ENCODE measurements around the gene HMGXB4.

HMGXB4 gene

DNA sequence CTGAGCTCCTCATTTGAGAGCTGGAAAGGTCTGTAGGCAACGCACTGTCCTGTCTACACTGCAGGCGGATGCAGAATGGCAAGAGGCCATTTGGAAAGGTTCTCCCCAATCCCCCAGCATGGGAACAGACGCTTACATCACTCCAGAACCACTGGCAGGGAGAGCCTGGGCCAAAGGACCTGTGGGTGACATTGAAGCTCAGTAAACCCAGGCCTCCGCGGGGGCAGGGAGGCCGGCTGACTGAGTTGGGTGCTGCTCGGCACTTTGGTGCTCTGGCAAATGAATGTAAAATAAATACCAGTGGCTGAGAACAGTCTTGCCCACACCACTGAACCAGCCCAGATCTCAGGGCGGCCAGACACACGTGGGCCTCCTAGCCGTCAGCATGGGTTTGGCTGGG is 64.8 kb downstream of the HMGXB4 start:
- TF ChIP-seq CTCF (IDR thresholded peaks at IDR 0.05; ENCODE audit: borderline replicate concordance, insufficient read depth, low read depth, low read length): no peak
- no peak overlapping the region for H3K4me3 ChIP-seq (ENCODE audit: low read depth, low read length)

DNA sequence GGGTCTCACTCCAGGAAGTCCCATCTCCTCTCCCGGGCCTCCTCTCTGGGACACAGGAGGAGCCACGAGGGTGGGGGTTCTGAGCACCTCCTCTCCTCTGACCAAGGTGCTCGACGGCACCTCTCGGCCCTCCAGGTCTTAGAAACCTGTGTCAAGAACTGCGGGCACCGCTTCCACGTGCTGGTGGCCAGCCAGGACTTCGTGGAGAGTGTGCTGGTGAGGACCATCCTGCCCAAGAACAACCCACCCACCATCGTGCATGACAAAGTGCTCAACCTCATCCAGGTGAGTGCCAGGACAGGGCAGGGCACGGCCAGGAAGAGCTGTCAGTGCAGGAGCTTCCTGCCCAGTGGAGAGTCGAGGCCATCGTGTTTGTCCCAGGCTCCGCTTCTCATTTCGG is 65.6 kb downstream of the HMGXB4 start:
- H3K4me3 ChIP-seq (ENCODE audit: low read depth, low read length): no peak overlapping the region
- no peak for TF ChIP-seq CTCF (IDR thresholded peaks at IDR 0.05; ENCODE audit: borderline replicate concordance, insufficient read depth, low read depth, low read length)

DNA sequence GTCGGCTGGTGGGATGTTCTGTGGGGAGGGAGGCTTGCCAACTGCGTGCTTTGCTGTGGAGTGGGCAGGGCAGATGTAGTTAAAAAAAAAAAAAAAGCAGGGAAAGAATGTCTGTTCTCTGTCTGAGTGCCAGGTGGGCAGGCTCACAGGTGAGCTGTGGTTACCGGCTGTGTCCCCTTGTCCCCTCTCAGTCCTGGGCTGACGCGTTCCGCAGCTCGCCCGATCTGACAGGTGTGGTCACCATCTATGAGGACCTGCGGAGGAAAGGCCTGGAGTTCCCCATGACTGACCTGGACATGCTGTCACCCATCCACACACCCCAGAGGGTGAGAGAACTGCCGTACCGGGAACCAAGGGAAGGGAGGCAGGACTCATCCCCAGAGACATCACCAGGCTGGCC is 66.0 kb downstream of the HMGXB4 start:
- no peak overlapping the region for H3K4me3 ChIP-seq (ENCODE audit: low read depth, low read length)
- no peak for TF ChIP-seq CTCF (IDR thresholded peaks at IDR 0.05; ENCODE audit: borderline replicate concordance, insufficient read depth, low read depth, low read length)

DNA sequence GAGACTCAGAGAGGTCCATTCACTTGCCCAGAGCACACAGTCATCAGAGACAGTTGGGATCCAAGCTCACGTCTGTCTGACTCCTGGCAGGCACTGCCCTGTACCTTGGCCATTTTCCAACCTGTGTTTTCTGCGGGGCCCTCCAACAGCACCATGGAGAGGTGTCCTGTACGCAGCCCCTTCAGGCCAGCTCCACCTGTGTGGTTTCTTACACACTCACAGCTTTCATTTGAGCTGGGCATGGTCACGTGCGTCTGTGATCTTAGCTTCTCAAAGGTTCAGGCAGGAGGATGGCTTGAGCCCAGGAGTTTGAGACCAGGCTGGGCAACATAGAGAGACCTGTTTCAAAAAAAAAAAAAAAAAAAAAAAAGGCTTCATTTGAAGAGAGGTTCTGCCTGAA is 66.8 kb downstream of the HMGXB4 start:
- TF ChIP-seq CTCF (IDR thresholded peaks at IDR 0.05; ENCODE audit: borderline replicate concordance, insufficient read depth, low read depth, low read length): no peak
- H3K4me3 ChIP-seq (ENCODE audit: low read depth, low read length): no peak overlapping the region

DNA sequence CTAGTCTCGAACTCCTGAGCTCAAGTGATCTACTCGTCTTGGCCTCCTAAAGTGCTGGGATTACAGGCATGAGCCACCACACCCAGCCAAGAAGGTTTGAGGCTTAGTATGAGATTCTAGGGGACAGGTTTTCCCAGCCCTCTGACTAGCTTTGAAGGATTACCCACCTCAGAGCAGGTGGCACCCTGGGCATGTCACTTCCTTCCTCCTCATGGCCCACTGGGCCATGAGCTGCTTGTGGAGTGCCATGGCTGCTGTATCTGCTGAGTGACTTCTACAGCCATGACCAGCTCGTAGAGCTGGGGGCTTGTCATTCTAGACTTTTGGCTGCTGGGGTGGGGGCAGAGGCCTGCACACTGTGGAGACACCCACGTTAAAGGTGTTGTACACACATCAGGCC is 67.5 kb downstream of the HMGXB4 start:
- TF ChIP-seq CTCF (IDR thresholded peaks at IDR 0.05; ENCODE audit: borderline replicate concordance, insufficient read depth, low read depth, low read length): no peak
- no peak overlapping the region for H3K4me3 ChIP-seq (ENCODE audit: low read depth, low read length)

DNA sequence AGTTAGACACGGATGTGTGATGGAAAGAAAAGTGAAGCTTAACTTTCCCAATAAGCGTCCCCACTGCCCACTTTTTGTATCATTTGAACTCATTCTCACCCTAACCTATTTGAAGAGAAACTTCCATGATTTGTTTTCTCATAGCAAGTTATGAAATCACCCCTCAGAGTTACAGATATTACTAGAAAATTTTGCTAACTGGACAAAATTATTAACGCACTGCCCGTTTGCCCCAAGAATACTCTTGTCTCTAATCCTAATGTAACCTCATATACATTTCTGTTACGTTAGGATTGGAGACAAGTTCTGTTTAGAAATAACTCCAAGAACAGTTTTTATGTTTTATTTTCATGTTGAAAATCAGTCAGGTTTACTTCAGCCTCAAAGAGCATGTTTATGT is 67.9 kb downstream of the HMGXB4 start:
- TF ChIP-seq CTCF (IDR thresholded peaks at IDR 0.05; ENCODE audit: borderline replicate concordance, insufficient read depth, low read depth, low read length): no peak
- no peak overlapping the region for H3K4me3 ChIP-seq (ENCODE audit: low read depth, low read length)

GRCh38 chr22:35326854-35327562 is 69.7 kb downstream of the HMGXB4 start:
- H3K4me3 ChIP-seq (ENCODE audit: low read depth, low read length): no peak overlapping the region
- no peak for TF ChIP-seq CTCF (IDR thresholded peaks at IDR 0.05; ENCODE audit: borderline replicate concordance, insufficient read depth, low read depth, low read length)

Measured in GM12875 (cell line).